Stimulated activated CD4-positive, alpha-beta T cell treated with anti-CD3 and anti-CD28 coated beads, Interleukin-12 subunit alpha, Interleukin-12 subunit beta, amount 100 ng/mL, for 48 hours (primary cell): ENCODE data around the gene DNAAF9.

Source experiments
- DNase-seq, 3 donors: peaks; one replicate each; pipeline ENCODE4 v3.0.0-alpha.2; 2020; ENCODE audit warnings: low read depth in 2 of 3, low spot score in 1 of 3

The DNAAF9 gene

DNA sequence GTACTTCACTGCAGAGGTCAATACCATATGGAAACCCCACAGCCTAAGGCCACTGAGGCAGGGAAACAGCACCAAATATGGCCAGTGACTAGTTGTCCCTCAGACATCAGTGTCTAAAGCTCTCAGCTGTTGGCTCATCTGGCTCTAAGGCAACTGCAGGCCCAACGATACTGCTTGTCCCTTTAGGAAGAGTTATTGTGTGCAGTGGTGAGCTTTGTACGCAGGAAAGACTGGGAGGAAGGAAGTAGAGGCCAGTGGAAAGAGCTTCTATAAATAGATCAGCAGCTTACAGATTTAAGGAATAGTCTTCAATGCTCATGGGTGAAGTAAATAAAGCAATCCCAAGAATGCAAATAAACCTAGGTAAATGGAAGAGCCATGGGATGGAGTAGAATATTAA, 29.3 kb downstream of the DNAAF9 start:
- no peak for DNase-seq

DNA sequence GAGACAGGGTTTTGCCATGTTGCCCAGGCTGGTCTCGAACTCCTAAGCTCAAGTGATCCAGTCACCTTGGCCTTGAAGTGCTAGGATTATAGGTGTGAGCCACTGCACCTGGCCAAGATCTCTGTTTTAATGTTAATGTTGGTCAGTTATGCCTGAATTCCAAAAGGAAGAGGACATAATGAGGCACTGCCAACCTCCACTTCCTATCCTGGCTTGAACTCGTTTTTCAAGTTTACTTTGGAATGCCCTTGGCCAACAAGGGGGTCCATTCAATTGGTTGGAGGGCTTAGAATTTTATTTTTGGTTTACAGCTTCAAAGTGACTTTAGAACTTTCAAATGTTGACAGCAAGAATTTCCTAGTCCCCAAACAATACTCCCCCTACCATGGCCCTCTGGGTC, 29.8 kb downstream of the DNAAF9 start:
- DNase-seq = no peak

DNA sequence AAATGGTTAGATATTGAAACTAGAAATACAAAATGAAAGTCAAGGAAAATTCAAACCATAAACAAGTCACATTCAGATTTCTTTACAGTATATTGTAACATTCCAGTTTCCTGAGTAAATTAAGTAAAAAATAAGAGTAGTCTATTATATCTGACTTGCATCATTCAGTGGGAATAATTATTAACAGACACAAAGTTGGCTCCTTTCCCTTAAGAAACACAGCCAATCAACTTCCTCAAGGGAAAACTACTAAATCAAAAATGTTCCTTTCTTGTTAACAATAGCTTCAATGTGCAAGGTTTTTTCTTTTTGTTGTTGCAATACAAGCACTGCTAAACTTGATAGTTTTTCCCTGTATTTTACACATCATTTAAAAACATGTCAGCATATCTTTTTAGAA, 33.2 kb downstream of the DNAAF9 start:
- no peak for DNase-seq

DNA sequence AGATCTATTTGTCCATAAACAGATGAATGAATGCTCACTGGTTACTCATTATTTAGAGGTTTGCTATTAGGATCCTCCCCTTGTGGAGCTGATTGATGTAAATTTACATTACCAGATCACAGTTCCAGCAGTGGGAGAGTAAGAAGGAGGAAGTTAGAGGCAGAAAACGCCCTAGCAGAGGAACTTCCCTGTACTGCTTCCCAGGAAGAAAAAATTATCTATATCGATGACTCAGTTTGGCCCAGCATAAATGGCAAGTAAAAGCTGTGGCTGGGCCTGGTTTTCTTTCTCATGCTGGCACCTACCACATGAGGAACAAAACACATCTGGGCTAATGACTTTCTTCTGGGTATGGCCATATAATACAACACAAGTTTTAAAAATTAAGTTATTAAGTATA, 35.7 kb downstream of the DNAAF9 start:
- DNase-seq = no peak

DNA sequence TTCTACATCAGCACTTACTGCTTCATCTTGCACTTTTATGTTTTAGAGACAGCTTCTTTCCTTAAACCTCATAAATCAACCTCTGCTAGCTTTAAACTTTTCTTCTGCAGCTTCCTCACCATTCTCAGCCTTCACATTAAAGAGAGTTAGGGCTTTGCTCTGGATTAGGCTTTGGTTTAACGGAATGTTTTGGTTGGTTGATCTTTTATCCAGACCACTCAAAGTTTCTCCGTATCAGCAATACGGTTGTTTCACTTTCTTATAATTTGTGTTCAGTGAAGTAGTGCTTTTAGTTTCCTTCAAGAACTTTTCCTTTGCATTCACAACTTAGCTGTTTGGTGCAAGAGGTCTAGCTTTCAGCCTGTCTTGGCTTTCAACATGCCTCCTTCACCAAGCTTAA, 40.4 kb downstream of the DNAAF9 start:
- no peak for DNase-seq

DNA sequence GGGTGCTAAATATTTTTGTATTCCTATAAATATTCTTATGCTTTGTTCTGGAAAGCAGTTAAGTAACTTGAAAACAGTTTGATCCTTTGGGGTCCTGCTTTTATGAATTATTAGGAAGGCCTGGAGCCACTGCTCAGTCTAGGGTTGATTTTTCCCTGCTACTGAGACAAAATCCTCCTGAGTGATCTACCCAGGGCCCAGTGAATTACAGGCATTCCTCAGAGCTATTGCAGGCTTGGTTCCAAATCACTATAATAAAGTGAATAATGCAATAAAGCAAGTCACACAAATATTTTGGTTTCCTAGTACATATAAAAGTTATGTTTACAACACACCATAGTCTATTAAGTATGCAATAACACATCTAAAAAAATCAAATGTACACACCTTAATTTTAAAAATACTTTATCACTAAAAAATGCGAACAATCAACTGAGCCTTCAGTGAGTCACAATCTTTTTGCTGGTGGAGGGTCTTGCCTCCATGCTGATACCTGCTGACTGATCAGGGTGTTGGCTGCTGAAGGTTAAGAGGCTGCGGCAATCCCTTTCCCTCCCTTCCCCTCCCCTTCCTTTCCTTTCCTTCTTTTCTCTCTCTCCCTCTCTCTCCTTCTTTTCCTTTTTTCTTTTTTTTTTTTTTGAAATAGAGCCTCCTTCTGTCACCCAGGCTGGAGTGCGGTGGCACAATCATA, 43.0 kb downstream of the DNAAF9 start:
- no peak for DNase-seq

DNA sequence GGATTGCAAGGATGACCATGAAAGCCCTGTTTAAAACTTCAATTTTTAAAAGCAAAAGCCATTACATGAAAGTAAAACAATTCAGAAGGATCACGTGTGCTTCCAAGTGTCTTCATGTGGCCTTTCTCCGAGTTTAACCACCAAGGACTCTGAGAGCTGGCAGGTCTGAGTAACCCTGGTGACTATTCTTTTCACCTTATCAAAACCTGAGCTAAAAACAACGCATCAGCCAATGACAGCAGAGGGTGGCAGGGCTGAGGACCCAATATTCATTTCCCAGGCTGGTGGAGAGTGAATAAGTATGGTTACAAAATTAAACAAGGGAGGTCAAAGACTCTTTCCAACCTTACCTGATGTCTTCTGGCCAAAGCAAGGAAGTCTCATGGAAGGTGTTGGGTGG, 46.7 kb downstream of the DNAAF9 start:
- no peak for DNase-seq

DNA sequence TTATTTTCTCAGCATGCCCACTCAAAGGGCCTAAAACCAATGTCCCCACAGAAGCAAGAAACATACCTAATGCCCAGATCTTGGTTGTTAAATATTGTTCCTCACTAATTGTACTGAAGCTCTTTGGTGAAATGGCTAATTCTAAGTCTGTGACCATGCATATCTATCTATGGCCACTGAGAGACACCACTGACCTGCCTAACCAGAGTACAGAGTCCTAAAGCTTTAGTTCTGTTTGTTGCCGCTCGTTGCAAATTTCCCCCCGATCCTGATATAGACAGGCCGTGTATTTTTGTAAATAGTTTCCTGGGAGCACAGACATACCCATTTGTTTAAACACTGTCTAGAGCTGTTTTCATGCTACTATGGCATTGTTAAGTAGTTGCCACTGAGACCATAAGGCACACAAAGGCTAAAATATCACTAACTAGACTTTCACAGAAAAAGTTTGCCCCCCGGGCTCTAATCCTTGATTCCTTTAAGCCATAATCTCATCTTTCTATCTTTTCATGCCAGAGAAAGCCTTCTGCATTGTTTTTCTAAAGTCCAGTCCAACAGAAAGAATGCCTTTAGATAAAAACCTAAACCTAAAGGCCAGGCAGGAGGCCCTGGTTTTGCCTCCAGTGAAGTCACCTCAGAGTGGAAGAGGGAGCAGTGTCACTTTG, 48.7 kb downstream of the DNAAF9 start:
- DNase-seq = no peak
